Left lung (tissue), 10 donors: ENCODE measurements around the gene CGB7. TPM values are rescaled to one million over a fixed set of nuclear protein-coding genes. Genes with fewer than 3 reads are reported as not detected.

Source experiments
- ATAC-seq: fragments of 200-7000 bp; cut with Tn5 transposase; one replicate; pipeline ENCODE4 v1.9.1; 2020; ENCODE audit warnings: moderate library complexity
- DNase-seq, 4 donors: peaks; one replicate each; pipeline ENCODE4 v3.0.0-alpha.2; 2013 to 2020
- H3K27ac ChIP-seq, 2 donors: fragments of 200-600 bp; sonication (generic) in 1 of 2; one replicate each; pipeline versions ENCODE4 v1.5.0 to v1.8.0; 2020 to 2021
- H3K27me3 ChIP-seq, 2 donors: fragments of 200-600 bp; sonication (generic) in 1 of 2; one replicate each; pipeline versions ENCODE4 v1.5.0 to v1.8.0; 2020 to 2021
- H3K36me3 ChIP-seq, 2 donors: fragments of 200-600 bp; sonication (generic) in 1 of 2; one replicate each; pipeline versions ENCODE4 v1.5.0 to v1.8.0; 2020 to 2021
- H3K4me1 ChIP-seq, 2 donors: fragments of 200-600 bp; one replicate each; pipeline ENCODE4 v1.8.0; 2021
- H3K4me3 ChIP-seq, 2 donors: fragments of 200-600 bp; sonication (generic) in 1 of 2; one replicate each; pipeline versions ENCODE4 v1.5.0 to v1.8.0; 2020 to 2021; ENCODE audit warnings: mild to moderate bottlenecking in 1 of 2
- H3K9me3 ChIP-seq, 2 donors: fragments of 200-600 bp; sonication (generic) in 1 of 2; one replicate each; pipeline versions ENCODE4 v1.5.0 to v1.8.0; 2020 to 2021
- intact Hi-C, 2 donors: fragments of 100-400 bp; cut with DNase I; formaldehyde crosslinking; loops; one replicate each; pipeline versions ENCODE4 v1.11.2 to v1.14.2; 2022
- polyA plus RNA-seq, 6 donors: library from polyadenylated mRNA; unstranded; fragments of 120-200 nt; gene quantifications; one replicate each; pipeline ENCODE4 v1.2.1, GENCODE V29; 2013; ENCODE audit not compliant: insufficient read length in 6 of 6
- total RNA-seq, 2 donors: library from RNA; stranded (reverse); fragmentation: NEBNext Ultra II Directional; extraction: Animal tissue kit (Norgen Biotek cat#: 25700); gene quantifications; one replicate each; pipeline ENCODE4 v1.2.1, GENCODE V29; 2021
- TF ChIP-seq, protein P1 (sequence below), 2 donors: fragments of 200-600 bp; sonication (generic) in 1 of 2; IDR thresholded peaks; one replicate each; pipeline versions ENCODE4 v1.5.0 to v1.8.0; 2021; ENCODE audit warnings: antibody characterized with exemption in 2 of 2
- donor health status: DM: no; HTN: yes; CAD: no.
- donor health status: DM: no; HTN: no; CAD: no.

The CGB7 gene
- total and polyA plus RNA-seq, 8 donors: 0.09 to 0.69 (median 0.18) TPM

DNA sequence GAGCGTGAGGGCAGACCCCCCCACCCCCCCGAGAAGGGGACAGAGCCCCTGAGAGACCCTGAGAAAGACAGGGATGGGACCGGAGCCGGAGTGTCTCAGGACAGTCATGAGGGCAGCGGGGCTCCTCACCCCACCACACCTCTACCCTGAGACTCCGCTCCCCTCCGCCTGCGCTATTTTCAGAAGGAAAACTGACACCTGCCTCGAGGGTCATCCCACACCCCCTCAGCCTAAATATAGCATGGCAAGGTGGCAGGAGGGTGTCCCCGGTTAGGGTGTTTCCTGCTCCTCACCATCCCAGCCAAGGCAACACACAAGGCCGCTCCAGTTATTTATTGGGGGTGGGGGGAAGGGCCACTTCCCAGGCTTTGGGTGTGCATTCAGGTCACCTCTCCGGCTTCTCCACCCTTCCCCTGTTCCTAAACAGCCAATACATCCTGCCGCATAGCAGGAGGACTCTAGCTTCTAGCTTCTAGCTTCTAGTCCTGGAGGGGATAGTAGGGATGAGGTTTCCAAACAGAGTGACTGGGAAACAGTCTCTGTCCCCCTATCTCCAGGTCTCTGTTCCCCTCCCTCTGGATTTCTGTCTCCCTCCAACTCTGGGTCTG, 8.5 kb upstream of the CGB7 start:
- no peak overlapping the region for H3K27ac ChIP-seq
- no peak overlapping the region for H3K4me3 ChIP-seq
- DNase-seq (no peak), ATAC-seq (no peak)
- intact Hi-C loops: no loop called here
- H3K27me3 ChIP-seq: peaks cover 5 to 99% of the 10 kb centered on the region in 2 donors
- H3K9me3 ChIP-seq: no peaks in the 10 kb centered on the region
- no peaks in the 10 kb centered on the region for H3K36me3 ChIP-seq
- H3K4me1 ChIP-seq: no peaks in the 10 kb centered on the region
- TF ChIP-seq, protein P1, sequence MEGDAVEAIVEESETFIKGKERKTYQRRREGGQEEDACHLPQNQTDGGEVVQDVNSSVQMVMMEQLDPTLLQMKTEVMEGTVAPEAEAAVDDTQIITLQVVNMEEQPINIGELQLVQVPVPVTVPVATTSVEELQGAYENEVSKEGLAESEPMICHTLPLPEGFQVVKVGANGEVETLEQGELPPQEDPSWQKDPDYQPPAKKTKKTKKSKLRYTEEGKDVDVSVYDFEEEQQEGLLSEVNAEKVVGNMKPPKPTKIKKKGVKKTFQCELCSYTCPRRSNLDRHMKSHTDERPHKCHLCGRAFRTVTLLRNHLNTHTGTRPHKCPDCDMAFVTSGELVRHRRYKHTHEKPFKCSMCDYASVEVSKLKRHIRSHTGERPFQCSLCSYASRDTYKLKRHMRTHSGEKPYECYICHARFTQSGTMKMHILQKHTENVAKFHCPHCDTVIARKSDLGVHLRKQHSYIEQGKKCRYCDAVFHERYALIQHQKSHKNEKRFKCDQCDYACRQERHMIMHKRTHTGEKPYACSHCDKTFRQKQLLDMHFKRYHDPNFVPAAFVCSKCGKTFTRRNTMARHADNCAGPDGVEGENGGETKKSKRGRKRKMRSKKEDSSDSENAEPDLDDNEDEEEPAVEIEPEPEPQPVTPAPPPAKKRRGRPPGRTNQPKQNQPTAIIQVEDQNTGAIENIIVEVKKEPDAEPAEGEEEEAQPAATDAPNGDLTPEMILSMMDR (IDR thresholded peaks at IDR 0.05): no peak

DNA sequence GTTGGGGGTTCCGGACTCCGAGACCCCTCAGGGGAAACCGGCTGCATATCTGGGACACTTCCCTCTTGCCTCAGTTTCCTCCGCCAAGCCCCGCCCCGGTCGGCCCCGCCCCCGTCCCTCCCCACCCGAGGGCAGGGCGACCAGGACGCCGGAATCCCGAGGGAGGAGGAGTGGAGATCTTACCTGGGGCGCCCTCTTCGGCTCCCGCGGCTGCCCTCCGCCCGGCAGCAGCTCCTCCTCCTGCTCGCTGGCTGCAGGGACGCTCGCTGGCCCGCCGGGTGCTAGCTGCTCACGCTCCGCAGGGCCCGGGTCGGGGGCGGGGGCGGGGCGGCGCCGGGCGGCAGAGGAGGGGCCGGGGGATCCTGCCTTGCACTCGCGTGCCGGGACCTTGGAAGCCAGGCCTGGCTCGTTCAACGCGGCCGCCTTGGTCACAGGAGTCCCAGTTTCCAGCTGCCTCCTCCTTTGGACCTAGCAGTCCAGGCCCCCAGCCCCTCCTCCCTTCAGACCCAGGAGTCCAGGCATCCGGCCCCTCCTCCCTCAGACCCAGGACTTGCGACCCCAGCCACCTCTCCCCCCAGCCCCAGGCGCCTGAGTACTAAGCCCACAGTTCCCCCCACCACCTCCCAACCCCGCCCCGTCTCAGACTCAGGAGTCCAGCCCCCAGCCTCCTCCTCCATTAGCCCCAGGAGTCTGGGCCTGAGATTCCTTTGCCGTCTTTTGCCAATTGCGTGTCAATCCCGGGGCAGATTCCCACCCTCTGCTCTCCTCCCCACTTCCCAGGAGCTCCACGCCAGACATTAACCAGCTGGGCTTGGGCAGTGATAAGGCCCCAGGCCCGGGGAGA, 7.4 kb upstream of the CGB7 start, which contains the start of gene NTF4:
Gene NTF4 (minus strand): TSS at position 51 of the 844 bp plus-strand sequence. CDS start 2,821 bp downstream, outside the sequence.
- DNase-seq (peak in 2 of 4 donors; percentile 48 to 52), ATAC-seq (peak; percentile 92)
- no peak within 1 kb of the TSS for H3K27ac ChIP-seq
- H3K36me3 ChIP-seq: no peaks in the 10 kb centered on the region
- peaks cover 5 to 99% of the 10 kb centered on the region in 2 donors for H3K27me3 ChIP-seq
- H3K4me1 ChIP-seq: no peaks in the 10 kb centered on the region
- H3K9me3 ChIP-seq: no peaks in the 10 kb centered on the region
- peak within 1 kb of the TSS; percentile 10 to 14 for H3K4me3 ChIP-seq
- TF ChIP-seq, protein P1 (IDR thresholded peaks at IDR 0.05): no peak
- intact Hi-C loops: no loop called here

DNA sequence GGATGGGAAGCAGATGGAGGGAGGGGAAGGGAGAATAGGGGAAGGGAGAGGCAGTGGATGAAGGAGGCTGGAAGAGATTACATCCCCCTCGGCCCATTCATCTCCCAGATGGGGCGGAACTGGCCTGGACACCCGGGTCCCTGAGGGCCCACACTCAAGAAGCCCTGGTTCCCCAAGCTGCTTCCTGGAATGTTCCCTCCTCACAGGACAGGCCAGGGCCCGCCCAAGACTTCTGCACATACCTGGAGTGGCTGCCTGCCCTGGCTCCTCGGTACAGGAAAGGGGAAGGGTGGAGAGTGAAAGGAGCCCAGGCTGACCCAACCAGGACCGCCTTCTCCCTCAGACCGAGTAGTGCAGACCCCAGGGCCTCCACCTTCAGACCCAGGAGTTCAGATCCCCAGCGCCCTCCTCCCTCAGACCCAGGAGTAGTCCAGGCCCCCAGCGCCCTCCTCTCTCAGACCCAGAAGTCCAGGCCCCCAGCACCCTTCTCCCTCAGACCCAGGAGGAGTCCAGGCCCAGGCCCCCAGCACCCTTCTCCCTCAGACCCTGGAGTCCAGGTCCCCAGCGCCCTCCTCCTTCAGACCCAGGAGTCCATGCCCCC, 6.6 kb upstream of the CGB7 start:
- intact Hi-C loops: no loop called here
- no peaks in the 10 kb centered on the region for H3K4me1 ChIP-seq
- ATAC-seq: peak; percentile 88
- H3K4me3 ChIP-seq: peak overlapping the region; percentile 10 to 14
- H3K36me3 ChIP-seq: no peaks in the 10 kb centered on the region
- DNase-seq: no peak
- TF ChIP-seq, protein P1 (IDR thresholded peaks at IDR 0.05): no peak
- no peak overlapping the region for H3K27ac ChIP-seq
- no peaks in the 10 kb centered on the region for H3K9me3 ChIP-seq
- H3K27me3 ChIP-seq: peaks cover 5 to 100% of the 10 kb centered on the region in 2 donors

DNA sequence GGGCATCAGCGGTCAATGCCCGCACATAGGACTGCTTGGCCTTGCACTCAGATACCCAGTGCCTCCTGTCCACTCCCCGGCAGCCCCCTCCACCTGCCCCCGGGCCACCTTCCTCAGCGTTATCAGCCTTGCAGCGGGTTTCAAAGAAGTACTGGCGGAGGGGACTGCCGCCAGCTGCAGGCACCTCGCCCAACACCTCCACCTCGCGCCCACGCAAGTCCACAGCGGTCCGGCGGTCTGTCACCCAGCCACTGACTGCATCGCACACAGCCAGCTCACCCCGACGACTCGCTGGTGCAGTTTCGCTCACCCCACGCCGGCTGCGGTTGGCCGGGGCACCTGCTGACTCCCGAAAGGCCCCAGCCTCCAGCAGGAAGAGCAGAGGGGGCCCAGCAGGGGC, 3.9 kb upstream of the CGB7 start:
- ATAC-seq: no peak
- no peak for DNase-seq
- H3K36me3 ChIP-seq: no peaks in the 10 kb centered on the region
- H3K27me3 ChIP-seq: peaks cover 5 to 100% of the 10 kb centered on the region in 2 donors
- intact Hi-C loops: no loop called here
- no peak overlapping the region for H3K4me3 ChIP-seq
- H3K9me3 ChIP-seq: no peaks in the 10 kb centered on the region
- no peak overlapping the region for H3K27ac ChIP-seq
- TF ChIP-seq, protein P1 (IDR thresholded peaks at IDR 0.05): no peak
- peaks cover 7 to 16% of the 10 kb centered on the region in 2 donors for H3K4me1 ChIP-seq

DNA sequence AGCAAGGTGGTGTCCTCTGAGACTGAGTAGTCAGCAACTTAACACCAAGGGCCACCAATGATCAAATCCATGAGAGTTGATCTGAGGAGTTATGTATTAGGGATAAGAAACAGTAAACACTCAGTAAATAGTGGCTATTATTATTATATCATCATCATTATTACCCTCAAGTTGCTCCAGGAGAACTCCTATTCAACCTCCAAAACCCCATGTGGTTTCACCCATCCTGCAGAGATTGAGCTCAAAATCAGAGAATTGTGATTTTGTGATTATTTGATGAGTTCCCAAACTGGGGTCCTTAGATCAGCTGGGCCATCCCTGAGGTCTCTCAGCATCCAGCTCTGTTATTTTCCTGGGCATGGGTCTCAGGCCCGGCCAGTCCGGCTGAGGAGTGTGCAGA, 3.5 kb upstream of the CGB7 start:
- H3K27me3 ChIP-seq: peaks cover 5 to 100% of the 10 kb centered on the region in 2 donors
- peaks cover 7 to 20% of the 10 kb centered on the region in 2 donors for H3K4me1 ChIP-seq
- H3K4me3 ChIP-seq: no peak overlapping the region
- TF ChIP-seq, protein P1 (IDR thresholded peaks at IDR 0.05): no peak
- H3K9me3 ChIP-seq: no peaks in the 10 kb centered on the region
- no peak overlapping the region for H3K27ac ChIP-seq
- ATAC-seq (no peak), DNase-seq (no peak)
- H3K36me3 ChIP-seq: no peaks in the 10 kb centered on the region
- intact Hi-C loops: no loop called here
